ENCODE measurements around the gene CERS6. TPM values are rescaled to one million over a fixed set of nuclear protein-coding genes. Genes with fewer than 3 reads are reported as not detected.

CERS6 gene
- total and polyA plus RNA-seq, 2 experiments from 2014 or later, result 7.4 to 35.0 TPM

DNA sequence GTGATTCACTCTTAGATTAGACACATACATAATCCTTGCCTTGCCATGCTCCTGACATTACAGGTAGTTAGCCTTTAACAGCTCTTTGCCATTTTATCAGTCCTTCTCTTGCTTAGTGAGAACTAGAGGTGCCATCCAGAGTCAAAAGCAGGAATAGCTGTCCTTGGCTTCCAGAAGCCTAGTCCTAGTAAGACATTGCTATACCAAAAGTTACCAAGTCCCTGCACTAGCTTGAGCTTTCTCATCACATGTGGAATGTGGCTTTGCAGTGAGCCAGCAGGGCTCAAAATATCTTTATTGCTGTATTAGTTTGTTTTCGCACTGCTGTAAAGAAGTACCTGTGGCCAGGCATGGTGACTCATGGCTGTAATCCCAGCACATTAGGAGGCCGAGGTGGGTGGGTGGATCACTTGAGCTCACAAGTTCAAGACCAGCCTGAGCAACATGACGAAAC, 241.6 kb downstream of the CERS6 start:
- no peak overlapping the region for H3K27ac ChIP-seq (ENCODE audit: low read depth)
- no peaks in the 10 kb centered on the region for H3K9me2 ChIP-seq (ENCODE audit: insufficient read depth)
- TF ChIP-seq, protein P1, sequence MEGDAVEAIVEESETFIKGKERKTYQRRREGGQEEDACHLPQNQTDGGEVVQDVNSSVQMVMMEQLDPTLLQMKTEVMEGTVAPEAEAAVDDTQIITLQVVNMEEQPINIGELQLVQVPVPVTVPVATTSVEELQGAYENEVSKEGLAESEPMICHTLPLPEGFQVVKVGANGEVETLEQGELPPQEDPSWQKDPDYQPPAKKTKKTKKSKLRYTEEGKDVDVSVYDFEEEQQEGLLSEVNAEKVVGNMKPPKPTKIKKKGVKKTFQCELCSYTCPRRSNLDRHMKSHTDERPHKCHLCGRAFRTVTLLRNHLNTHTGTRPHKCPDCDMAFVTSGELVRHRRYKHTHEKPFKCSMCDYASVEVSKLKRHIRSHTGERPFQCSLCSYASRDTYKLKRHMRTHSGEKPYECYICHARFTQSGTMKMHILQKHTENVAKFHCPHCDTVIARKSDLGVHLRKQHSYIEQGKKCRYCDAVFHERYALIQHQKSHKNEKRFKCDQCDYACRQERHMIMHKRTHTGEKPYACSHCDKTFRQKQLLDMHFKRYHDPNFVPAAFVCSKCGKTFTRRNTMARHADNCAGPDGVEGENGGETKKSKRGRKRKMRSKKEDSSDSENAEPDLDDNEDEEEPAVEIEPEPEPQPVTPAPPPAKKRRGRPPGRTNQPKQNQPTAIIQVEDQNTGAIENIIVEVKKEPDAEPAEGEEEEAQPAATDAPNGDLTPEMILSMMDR (conservative IDR thresholded peaks at IDR 0.05; ENCODE audit: low read depth in 2 of 2), result peak in 1 of 2 experiments; percentile 50; a peak in 2 of 4 replicates
- TF ChIP-seq JUNB (IDR thresholded peaks at IDR 0.05; ENCODE audit: unreplicated experiment), result no peak
- H3K4me2 ChIP-seq, result no peak overlapping the region
- no peaks in the 10 kb centered on the region for H3K79me2 ChIP-seq (replicated peaks; ENCODE audit: insufficient read depth)
- no peaks in the 10 kb centered on the region for H3K27me3 Mint-ChIP-seq (ENCODE audit: insufficient read depth, low read depth, poor library complexity)
- no peak overlapping the region for H3K4me3 ChIP-seq
- no peaks in the 10 kb centered on the region; the same call in 2 of the 3 replicates for H3K4me1 Mint-ChIP-seq
- H3K4me1 ChIP-seq (ENCODE audit: insufficient read depth), result no peaks in the 10 kb centered on the region
- no peaks in the 10 kb centered on the region for H3F3A ChIP-seq (replicated peaks; ENCODE audit: low read depth)
- no peaks in the 10 kb centered on the region for H3K9me3 Mint-ChIP-seq
- no peak for DNase-seq (ENCODE audit: low spot score)
- no peak; the same call in 2 of the 3 replicates for ATAC-seq
- no peak overlapping the region for H3K4me3 Mint-ChIP-seq
- H4K20me1 ChIP-seq (replicated peaks; ENCODE audit: insufficient read depth), result 0 out of 2 replicates have a peak, but pooled peaks cover 4% of the 10 kb centered on the region
- H3K36me3 Mint-ChIP-seq (ENCODE audit: low read depth), result peaks cover 11% of the 10 kb centered on the region; the same call in 1 of the 3 replicates
- H3K27ac Mint-ChIP-seq, result no peak overlapping the region
- H3K36me3 ChIP-seq (ENCODE audit: insufficient read depth), result no peaks in the 10 kb centered on the region
- no peaks in the 10 kb centered on the region for H3K27me3 ChIP-seq (ENCODE audit: insufficient read depth)
- no peak overlapping the region for H2AFZ ChIP-seq

GRCh38 chr2:168698969-168699368, 242.9 kb downstream of the CERS6 start:
- no peaks in the 10 kb centered on the region for H3K9me3 Mint-ChIP-seq
- H2AFZ ChIP-seq, result no peak overlapping the region

More at GRCh38 chr2:168698969-168699368, 242.9 kb downstream of the CERS6 start:
- no peak overlapping the region for H3K27ac ChIP-seq (ENCODE audit: low read depth)
- no peak overlapping the region for H3K4me3 Mint-ChIP-seq
- 0 out of 2 replicates have a peak, but pooled peaks cover 4% of the 10 kb centered on the region for H4K20me1 ChIP-seq (replicated peaks; ENCODE audit: insufficient read depth)
- no peak for DNase-seq (ENCODE audit: low spot score)
- no peak overlapping the region for H3K4me2 ChIP-seq
- H3K4me3 ChIP-seq, result no peak overlapping the region
- H3K4me1 ChIP-seq (ENCODE audit: insufficient read depth), result no peaks in the 10 kb centered on the region
- no peaks in the 10 kb centered on the region for H3K27me3 Mint-ChIP-seq (ENCODE audit: insufficient read depth, low read depth, poor library complexity)
- no peaks in the 10 kb centered on the region for H3K79me2 ChIP-seq (replicated peaks; ENCODE audit: insufficient read depth)
- H3K27me3 ChIP-seq (ENCODE audit: insufficient read depth), result no peaks in the 10 kb centered on the region
- no peak overlapping the region for H3K27ac Mint-ChIP-seq
- no peaks in the 10 kb centered on the region for H3K36me3 ChIP-seq (ENCODE audit: insufficient read depth)
- peaks cover 11% of the 10 kb centered on the region; the same call in 1 of the 3 replicates for H3K36me3 Mint-ChIP-seq (ENCODE audit: low read depth)
- ATAC-seq, result no peak
- H3F3A ChIP-seq (replicated peaks; ENCODE audit: low read depth), result no peaks in the 10 kb centered on the region
- TF ChIP-seq, protein P2, sequence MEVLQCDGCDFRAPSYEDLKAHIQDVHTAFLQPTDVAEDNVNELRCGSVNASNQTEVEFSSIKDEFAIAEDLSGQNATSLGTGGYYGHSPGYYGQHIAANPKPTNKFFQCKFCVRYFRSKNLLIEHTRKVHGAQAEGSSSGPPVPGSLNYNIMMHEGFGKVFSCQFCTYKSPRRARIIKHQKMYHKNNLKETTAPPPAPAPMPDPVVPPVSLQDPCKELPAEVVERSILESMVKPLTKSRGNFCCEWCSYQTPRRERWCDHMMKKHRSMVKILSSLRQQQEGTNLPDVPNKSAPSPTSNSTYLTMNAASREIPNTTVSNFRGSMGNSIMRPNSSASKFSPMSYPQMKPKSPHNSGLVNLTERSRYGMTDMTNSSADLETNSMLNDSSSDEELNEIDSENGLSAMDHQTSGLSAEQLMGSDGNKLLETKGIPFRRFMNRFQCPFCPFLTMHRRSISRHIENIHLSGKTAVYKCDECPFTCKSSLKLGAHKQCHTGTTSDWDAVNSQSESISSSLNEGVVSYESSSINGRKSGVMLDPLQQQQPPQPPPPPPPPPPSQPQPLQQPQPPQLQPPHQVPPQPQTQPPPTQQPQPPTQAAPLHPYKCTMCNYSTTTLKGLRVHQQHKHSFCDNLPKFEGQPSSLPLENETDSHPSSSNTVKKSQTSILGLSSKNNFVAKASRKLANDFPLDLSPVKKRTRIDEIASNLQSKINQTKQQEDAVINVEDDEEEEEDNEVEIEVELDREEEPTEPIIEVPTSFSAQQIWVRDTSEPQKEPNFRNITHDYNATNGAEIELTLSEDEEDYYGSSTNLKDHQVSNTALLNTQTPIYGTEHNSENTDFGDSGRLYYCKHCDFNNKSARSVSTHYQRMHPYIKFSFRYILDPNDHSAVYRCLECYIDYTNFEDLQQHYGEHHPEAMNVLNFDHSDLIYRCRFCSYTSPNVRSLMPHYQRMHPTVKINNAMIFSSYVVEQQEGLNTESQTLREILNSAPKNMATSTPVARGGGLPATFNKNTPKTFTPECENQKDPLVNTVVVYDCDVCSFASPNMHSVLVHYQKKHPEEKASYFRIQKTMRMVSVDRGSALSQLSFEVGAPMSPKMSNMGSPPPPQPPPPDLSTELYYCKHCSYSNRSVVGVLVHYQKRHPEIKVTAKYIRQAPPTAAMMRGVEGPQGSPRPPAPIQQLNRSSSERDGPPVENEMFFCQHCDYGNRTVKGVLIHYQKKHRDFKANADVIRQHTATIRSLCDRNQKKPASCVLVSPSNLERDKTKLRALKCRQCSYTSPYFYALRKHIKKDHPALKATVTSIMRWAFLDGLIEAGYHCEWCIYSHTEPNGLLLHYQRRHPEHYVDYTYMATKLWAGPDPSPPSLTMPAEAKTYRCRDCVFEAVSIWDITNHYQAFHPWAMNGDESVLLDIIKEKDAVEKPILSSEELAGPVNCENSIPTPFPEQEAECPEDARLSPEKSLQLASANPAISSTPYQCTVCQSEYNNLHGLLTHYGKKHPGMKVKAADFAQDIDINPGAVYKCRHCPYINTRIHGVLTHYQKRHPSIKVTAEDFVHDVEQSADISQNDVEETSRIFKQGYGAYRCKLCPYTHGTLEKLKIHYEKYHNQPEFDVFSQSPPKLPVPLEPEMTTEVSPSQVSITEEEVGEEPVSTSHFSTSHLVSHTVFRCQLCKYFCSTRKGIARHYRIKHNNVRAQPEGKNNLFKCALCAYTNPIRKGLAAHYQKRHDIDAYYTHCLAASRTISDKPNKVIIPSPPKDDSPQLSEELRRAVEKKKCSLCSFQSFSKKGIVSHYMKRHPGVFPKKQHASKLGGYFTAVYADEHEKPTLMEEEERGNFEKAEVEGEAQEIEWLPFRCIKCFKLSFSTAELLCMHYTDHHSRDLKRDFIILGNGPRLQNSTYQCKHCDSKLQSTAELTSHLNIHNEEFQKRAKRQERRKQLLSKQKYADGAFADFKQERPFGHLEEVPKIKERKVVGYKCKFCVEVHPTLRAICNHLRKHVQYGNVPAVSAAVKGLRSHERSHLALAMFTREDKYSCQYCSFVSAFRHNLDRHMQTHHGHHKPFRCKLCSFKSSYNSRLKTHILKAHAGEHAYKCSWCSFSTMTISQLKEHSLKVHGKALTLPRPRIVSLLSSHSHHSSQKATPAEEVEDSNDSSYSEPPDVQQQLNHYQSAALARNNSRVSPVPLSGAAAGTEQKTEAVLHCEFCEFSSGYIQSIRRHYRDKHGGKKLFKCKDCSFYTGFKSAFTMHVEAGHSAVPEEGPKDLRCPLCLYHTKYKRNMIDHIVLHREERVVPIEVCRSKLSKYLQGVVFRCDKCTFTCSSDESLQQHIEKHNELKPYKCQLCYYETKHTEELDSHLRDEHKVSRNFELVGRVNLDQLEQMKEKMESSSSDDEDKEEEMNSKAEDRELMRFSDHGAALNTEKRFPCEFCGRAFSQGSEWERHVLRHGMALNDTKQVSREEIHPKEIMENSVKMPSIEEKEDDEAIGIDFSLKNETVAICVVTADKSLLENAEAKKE (CRISPR knock-in tag; IDR thresholded peaks at IDR 0.05), result no peak
- TF ChIP-seq EZH2 (IDR thresholded peaks at IDR 0.05; ENCODE audit: low read depth, unreplicated experiment), result no peak
- H3K9me2 ChIP-seq (ENCODE audit: insufficient read depth), result no peaks in the 10 kb centered on the region
- peaks cover 6% of the 10 kb centered on the region; the same call in 2 of the 3 replicates for H3K4me1 Mint-ChIP-seq
